ENCODE data around the gene RBPJL.

Gene RBPJL

GRCh38 chr20:45318386-45318939 lies 11.8 kb downstream of the RBPJL start:
- DNase-seq: no peak

GRCh38 chr20:45318948-45319347 lies 12.3 kb downstream of the RBPJL start:
- no peak for DNase-seq

- DNase-seq: no peak
These were observed 14.4 kb downstream of the RBPJL start for GRCh38 chr20:45320948-45321595.

- no peak for DNase-seq
These were observed 16.3 kb downstream of the RBPJL start for GRCh38 chr20:45322952-45323383.

DNA sequence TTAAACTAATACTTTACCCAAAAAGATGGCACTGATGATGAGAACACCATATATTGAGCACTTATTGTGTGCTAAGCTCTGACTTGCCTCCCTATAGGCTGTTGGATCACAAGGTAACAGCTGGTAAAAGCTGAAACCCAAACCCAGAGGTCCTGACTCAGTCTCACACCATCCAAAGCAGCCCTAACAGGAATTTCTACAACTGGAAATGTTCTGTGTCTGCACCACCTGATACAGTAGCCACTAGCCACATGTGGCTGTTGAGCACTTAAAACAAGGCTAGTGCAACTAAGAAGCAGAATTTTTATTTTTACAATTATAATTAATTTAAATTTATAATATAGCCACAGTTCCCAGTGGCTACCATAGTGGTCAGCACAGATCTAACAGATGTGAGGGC lies 17.1 kb downstream of the RBPJL start:
- no peak for DNase-seq

GRCh38 chr20:45325371-45325770 lies 18.7 kb downstream of the RBPJL start:
- DNase-seq: no peak

GRCh38 chr20:45328451-45328850 lies 21.8 kb downstream of the RBPJL start:
- no peak for DNase-seq

DNA sequence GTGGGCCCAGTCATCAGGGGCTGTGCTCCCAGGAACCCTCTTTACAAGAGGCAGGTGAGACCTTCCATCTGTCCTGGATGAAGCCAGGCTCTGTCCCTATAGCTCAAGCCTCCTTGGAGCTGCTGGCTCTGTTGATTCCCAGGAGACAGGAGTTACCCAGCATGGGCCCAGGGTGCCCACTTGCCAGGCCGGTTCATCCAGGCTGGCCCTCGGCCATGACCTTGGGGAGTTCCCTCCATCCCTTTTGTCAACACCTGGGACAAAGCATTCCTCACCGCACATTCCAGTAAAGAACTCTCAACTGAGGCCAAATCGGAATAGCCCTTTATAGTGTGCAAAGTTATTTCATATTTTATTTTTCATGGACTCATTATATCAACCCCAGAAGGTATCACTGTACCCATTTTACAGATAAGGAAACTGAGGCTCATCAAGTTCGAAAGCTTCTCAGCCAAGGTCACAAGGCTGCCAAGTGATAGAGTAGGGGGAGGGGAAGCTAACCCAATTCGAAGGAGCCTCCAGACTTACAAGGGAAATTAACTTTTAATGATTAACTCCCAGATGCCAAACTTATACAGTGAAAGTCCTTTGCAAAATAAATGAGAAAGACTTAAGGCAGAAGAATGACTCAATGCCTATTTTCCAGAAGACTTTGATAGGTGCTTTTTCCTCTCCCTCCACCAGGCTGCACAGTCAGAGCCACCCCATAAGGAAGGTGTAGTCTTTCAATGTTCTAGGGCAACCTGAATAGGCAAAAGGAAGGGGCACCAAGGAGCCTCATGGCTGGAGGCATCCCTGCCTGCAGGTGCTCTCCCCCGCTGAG lies 23.1 kb downstream of the RBPJL start:
- DNase-seq: no peak

GRCh38 chr20:45330476-45330875 lies 23.8 kb downstream of the RBPJL start:
- DNase-seq: no peak

DNA sequence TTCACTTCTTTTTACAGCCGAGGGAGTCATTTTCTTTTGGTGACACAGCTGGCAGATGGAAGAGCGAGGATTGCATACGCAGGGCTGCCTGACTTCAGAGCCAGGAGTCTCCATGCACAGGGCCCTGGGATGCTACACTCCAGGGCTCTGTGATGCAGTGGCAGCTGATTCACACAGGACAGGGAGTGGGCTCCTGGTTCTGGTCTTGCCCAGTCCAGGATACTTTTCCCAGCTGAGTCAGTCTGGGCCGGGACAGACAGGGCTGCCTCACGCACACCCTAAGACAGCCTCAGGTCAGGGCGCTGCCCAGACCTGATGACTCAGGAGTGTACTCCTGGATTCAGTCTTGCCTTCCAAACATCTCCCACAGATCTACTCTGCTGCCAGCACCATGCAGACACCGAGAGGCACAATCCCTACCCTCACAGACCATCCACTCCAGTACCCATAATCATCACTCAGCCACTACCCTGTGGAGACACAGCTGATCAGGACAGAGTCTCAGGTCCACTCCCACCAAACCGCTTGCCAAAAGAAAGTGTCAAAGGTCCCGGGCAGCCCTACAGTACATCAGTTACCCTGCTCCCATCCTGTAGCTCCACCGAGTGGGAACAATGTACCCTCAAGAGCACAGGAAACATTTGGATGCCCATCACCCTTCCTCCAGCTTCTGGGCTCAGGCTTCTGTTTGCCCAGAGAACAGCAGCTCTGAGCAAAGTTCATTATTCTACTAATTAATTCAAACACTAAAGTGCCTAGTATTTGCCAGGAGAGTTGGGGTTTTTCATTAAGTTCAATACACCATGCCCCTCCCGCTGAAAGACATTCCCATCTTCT lies 30.1 kb downstream of the RBPJL start:
- no peak for DNase-seq

DNA sequence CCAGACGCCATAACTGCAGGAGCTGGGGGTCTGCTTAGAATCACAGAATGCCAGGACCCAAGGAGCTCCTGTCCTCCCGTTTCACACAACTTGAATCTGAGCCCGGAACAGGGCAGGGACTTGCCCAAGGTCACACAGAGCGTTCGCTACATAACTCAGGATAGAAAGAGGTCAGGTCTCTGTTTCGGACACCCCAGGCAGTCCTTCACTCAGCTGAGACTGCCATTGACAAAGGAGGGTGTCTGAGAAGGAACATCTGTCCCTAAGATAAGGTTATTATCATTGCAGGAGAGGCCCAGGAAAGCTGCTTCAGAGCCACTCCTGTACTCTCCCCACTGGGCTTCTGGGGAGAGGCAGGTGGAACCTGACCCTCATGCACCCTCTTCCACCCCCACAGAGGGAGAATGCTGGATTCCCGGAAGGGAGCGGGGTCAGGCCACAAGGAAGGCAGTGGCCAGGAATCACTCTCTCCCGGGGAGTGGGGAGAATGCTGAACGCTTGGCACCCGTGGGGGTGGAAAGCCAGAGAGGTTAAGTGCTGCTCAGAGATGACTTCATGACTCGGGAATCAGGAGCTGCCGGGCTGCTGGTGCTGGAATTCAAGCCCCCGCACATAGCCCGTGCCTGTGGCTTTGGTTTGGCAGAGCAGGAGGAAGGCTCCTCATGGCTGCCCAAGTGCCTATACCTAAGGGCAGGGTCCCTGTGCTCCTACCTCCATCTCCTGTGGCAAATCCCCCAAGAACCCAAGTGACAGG lies 30.9 kb downstream of the RBPJL start:
- peak; percentile 51 for DNase-seq

GRCh38 chr20:45338121-45339030 lies 31.7 kb downstream of the RBPJL start:
- no peak for DNase-seq

DNA sequence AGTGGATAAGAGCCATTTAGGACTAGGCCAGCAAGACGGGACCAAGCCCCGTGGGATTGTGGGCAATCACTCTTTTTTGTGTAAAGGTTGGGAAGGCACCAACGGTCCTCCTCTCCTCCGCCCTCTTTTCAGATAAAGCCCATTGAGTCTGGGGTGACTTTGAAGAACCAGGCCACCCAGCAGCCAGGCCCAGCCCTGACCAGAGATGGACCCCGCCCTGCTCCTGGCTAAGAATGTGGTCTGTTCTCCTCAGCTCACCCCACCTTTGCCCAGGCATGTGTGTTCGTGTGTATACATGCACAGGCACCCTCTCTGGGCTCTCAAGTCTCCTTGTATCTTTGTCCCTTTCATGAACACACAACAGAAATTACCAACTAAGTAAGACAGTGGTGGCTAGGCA lies 32.4 kb downstream of the RBPJL start:
- DNase-seq: no peak

DNA sequence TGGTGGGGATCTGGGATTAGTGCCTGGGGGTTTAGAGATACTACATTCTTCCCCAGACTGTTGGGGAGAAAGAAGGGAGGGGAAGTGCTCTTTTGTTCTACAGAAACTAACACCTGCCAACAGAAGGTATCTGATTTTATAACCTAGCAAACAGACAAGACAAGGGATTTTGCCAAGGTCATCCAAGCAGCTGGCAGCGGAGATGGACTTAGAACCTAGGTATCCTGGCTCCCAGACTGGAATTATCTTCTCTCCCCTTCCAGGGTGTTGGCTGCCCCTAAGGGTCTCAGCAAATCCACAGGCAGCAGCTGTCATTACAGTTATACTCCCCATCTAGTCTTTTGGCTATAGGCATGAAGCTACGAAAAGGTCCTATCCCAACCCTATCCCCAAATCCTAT lies 33.2 kb downstream of the RBPJL start:
- DNase-seq: no peak

DNA sequence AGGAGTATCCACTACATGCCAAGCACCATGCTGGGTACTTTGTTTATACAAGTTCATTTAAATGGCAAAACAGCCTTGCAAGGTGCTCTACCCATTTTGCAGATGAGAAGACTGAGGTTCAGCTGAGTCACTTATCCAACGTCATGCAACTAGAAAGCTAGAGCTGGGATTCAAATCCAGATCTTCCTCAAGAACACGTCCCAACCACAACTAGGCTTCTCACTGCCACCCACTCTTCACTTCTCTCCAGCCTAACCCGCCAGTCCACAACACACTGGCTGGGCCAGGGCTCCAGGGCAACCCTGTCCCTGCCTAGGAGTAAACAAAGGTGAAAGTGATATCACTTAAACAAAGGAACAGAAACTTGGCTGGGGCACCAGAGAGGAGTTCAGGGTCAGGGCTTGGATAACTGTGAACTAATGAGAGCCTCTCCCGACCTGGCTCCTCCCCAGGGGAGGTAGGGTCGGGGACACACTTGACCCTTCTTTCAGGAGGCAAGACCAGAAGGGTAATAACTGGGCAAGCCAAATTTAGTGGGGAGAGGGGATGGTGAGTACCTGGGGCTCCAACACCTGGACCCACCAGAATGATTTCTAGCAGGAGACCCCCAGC lies 33.7 kb downstream of the RBPJL start:
- no peak for DNase-seq

DNA sequence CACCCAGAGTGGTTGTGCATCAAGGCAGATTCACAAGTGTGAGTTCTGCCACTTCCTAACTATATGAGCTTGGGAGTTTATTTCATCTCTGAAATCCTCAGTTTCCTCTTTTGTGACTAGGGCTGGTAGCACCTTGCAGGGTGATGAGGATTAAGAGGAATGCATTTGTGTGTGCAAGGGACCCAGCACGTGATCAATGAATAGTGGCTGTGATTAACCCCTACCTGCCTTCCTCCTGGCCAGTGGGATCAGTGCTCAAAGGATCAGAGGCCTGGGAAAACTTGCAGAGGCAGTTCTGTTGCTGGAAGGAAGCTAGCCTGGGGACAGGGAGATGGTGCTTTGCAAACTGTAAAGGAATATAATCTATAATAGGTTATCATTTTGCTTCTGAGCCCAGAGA lies 34.3 kb downstream of the RBPJL start:
- DNase-seq: no peak

DNA sequence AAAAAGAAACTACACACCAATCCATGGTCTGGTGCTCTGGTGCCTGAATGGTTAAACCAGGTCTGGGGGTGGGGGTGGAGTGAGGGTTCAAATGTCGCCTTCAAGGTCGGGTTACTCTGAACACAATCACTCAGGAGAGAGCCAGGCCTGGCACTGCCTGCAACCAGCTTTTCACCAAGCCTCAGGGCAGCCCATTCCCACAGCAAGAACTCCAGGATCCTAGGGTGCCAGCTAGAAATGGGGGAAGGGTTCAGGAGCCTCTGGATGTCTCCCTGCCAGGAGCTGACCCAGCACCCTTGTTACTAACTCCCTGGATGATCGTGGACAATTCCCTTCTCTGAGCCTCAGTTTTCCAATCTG lies 34.9 kb downstream of the RBPJL start:
- no peak for DNase-seq

GRCh38 chr20:45341939-45342854 lies 35.6 kb downstream of the RBPJL start:
- DNase-seq: peak; percentile 79

GRCh38 chr20:45342855-45343531 lies 36.4 kb downstream of the RBPJL start:
- DNase-seq: no peak

Data from femur (tissue), 1 donor.